Measurements from ENCODE around the gene PLCZ1. TPM values are rescaled to one million over a fixed set of nuclear protein-coding genes. Genes with fewer than 3 reads are reported as not detected.

The PLCZ1 gene
- total RNA-seq, 1 donor from 2014 or later: not detected

GRCh38 chr12:18690653-18691052 is 47.2 kb downstream of the PLCZ1 start:
- intact Hi-C loops (cut with micrococcal nuclease): no loop called here
- Mint-ChIP-seq H3K27me3 (ENCODE audit: insufficient read depth) (no peaks in the 10 kb centered on the region), H3K27ac (no peak overlapping the region), H3K4me1 (ENCODE audit: low read depth) (no peaks in the 10 kb centered on the region), H3K4me3 (no peak overlapping the region), H3K9me3 (peaks cover 18% of the 10 kb centered on the region), H3K36me3 (ENCODE audit: low read depth) (no peaks in the 10 kb centered on the region)
- no peak for DNase-seq (ENCODE audit: low spot score)

GRCh38 chr12:18689771-18690170 is 48.0 kb downstream of the PLCZ1 start:
- Mint-ChIP-seq H3K27ac (no peak overlapping the region), H3K4me1 (ENCODE audit: low read depth) (no peaks in the 10 kb centered on the region), H3K36me3 (ENCODE audit: low read depth) (no peaks in the 10 kb centered on the region), H3K9me3 (peaks cover 18% of the 10 kb centered on the region), H3K4me3 (no peak overlapping the region), H3K27me3 (ENCODE audit: insufficient read depth) (no peaks in the 10 kb centered on the region)
- no peak for DNase-seq (ENCODE audit: low spot score)
- intact Hi-C loops (cut with micrococcal nuclease): no loop called here

GRCh38 chr12:18684430-18684829 is 53.4 kb downstream of the PLCZ1 start:
- DNase-seq (ENCODE audit: low spot score): no peak
- Mint-ChIP-seq H3K36me3 (ENCODE audit: low read depth) (no peaks in the 10 kb centered on the region), H3K27ac (no peak overlapping the region), H3K4me1 (ENCODE audit: low read depth) (no peaks in the 10 kb centered on the region), H3K27me3 (ENCODE audit: insufficient read depth) (no peaks in the 10 kb centered on the region), H3K4me3 (no peak overlapping the region), H3K9me3 (peaks cover 4% of the 10 kb centered on the region)
- intact Hi-C loops (cut with micrococcal nuclease): no loop called here

- no peak for DNase-seq (ENCODE audit: low spot score)
- intact Hi-C loops (cut with micrococcal nuclease): no loop called here
- Mint-ChIP-seq H3K27me3 (ENCODE audit: insufficient read depth) (no peaks in the 10 kb centered on the region), H3K9me3 (peaks cover 4% of the 10 kb centered on the region), H3K4me1 (ENCODE audit: low read depth) (no peaks in the 10 kb centered on the region), H3K36me3 (ENCODE audit: low read depth) (no peaks in the 10 kb centered on the region), H3K27ac (no peak overlapping the region), H3K4me3 (no peak overlapping the region)
Measured at GRCh38 chr12:18683327-18684013, 54.3 kb downstream of the PLCZ1 start.

GRCh38 chr12:18681818-18682217 is 56.0 kb downstream of the PLCZ1 start:
- Mint-ChIP-seq H3K27me3 (ENCODE audit: insufficient read depth) (no peaks in the 10 kb centered on the region), H3K27ac (no peak overlapping the region), H3K36me3 (ENCODE audit: low read depth) (no peaks in the 10 kb centered on the region), H3K9me3 (peaks cover 4% of the 10 kb centered on the region), H3K4me3 (no peak overlapping the region), H3K4me1 (ENCODE audit: low read depth) (no peaks in the 10 kb centered on the region)
- DNase-seq (ENCODE audit: low spot score): no peak
- intact Hi-C loops (cut with micrococcal nuclease): no loop called here

- Mint-ChIP-seq H3K27ac (no peak overlapping the region), H3K27me3 (ENCODE audit: insufficient read depth) (no peaks in the 10 kb centered on the region), H3K4me3 (no peak overlapping the region), H3K4me1 (ENCODE audit: low read depth) (no peaks in the 10 kb centered on the region), H3K36me3 (ENCODE audit: low read depth) (no peaks in the 10 kb centered on the region), H3K9me3 (peaks cover 7% of the 10 kb centered on the region)
- intact Hi-C loops (cut with micrococcal nuclease): no loop called here
- DNase-seq (ENCODE audit: low spot score): no peak
Measured at GRCh38 chr12:18676996-18677588, 60.7 kb downstream of the PLCZ1 start.

GRCh38 chr12:18676141-18676540 is 61.7 kb downstream of the PLCZ1 start:
- DNase-seq (ENCODE audit: low spot score): no peak
- Mint-ChIP-seq H3K4me3 (no peak overlapping the region), H3K36me3 (ENCODE audit: low read depth) (no peaks in the 10 kb centered on the region), H3K4me1 (ENCODE audit: low read depth) (no peaks in the 10 kb centered on the region), H3K9me3 (peaks cover 7% of the 10 kb centered on the region), H3K27me3 (ENCODE audit: insufficient read depth) (no peaks in the 10 kb centered on the region), H3K27ac (no peak overlapping the region)
- intact Hi-C loops (cut with micrococcal nuclease): no loop called here

GRCh38 chr12:18658829-18659228 is 79.0 kb downstream of the PLCZ1 start:
- DNase-seq (ENCODE audit: low spot score): no peak
- no peak overlapping the region for H3K4me3 Mint-ChIP-seq
- H3K27me3 Mint-ChIP-seq (ENCODE audit: insufficient read depth): no peaks in the 10 kb centered on the region
- peaks cover 15% of the 10 kb centered on the region for H3K9me3 Mint-ChIP-seq
- no peak overlapping the region for H3K27ac Mint-ChIP-seq
- intact Hi-C loops (cut with micrococcal nuclease): no loop called here
- no peaks in the 10 kb centered on the region for H3K4me1 Mint-ChIP-seq (ENCODE audit: low read depth)
- no peaks in the 10 kb centered on the region for H3K36me3 Mint-ChIP-seq (ENCODE audit: low read depth)

- H3K27ac Mint-ChIP-seq: no peak overlapping the region
- intact Hi-C loops (cut with micrococcal nuclease): no loop called here
Measured at GRCh38 chr12:18658179-18658578, 79.6 kb downstream of the PLCZ1 start.

GRCh38 chr12:18655351-18655750 is 82.5 kb downstream of the PLCZ1 start:
- Mint-ChIP-seq H3K27ac (no peak overlapping the region), H3K9me3 (peaks cover 6% of the 10 kb centered on the region), H3K36me3 (ENCODE audit: low read depth) (no peaks in the 10 kb centered on the region)

More at GRCh38 chr12:18658179-18658578, 79.6 kb downstream of the PLCZ1 start:
- Mint-ChIP-seq H3K27me3 (ENCODE audit: insufficient read depth) (no peaks in the 10 kb centered on the region), H3K4me1 (ENCODE audit: low read depth) (no peaks in the 10 kb centered on the region), H3K9me3 (peaks cover 13% of the 10 kb centered on the region), H3K36me3 (ENCODE audit: low read depth) (no peaks in the 10 kb centered on the region), H3K4me3 (no peak overlapping the region)
- no peak for DNase-seq (ENCODE audit: low spot score)

GRCh38 chr12:18653465-18653864 is 84.3 kb downstream of the PLCZ1 start:
- Mint-ChIP-seq H3K4me1 (ENCODE audit: low read depth) (no peaks in the 10 kb centered on the region), H3K9me3 (peaks cover 6% of the 10 kb centered on the region), H3K4me3 (no peak overlapping the region), H3K36me3 (ENCODE audit: low read depth) (no peaks in the 10 kb centered on the region), H3K27me3 (ENCODE audit: insufficient read depth) (no peaks in the 10 kb centered on the region), H3K27ac (no peak overlapping the region)
- intact Hi-C loops (cut with micrococcal nuclease): no loop called here
- no peak for DNase-seq (ENCODE audit: low spot score)

More at GRCh38 chr12:18655351-18655750, 82.5 kb downstream of the PLCZ1 start:
- Mint-ChIP-seq H3K4me1 (ENCODE audit: low read depth) (no peaks in the 10 kb centered on the region), H3K4me3 (no peak overlapping the region), H3K27me3 (ENCODE audit: insufficient read depth) (no peaks in the 10 kb centered on the region)
- no peak for DNase-seq (ENCODE audit: low spot score)
- intact Hi-C loops (cut with micrococcal nuclease): no loop called here

- no peaks in the 10 kb centered on the region for H3K27me3 Mint-ChIP-seq (ENCODE audit: insufficient read depth)
- no peak for DNase-seq (ENCODE audit: low spot score)
- no peaks in the 10 kb centered on the region for H3K4me1 Mint-ChIP-seq (ENCODE audit: low read depth)
- H3K36me3 Mint-ChIP-seq (ENCODE audit: low read depth): no peaks in the 10 kb centered on the region
- H3K27ac Mint-ChIP-seq: no peak overlapping the region
- H3K9me3 Mint-ChIP-seq: no peaks in the 10 kb centered on the region
- no peak overlapping the region for H3K4me3 Mint-ChIP-seq
- intact Hi-C loops (cut with micrococcal nuclease): no loop called here
Measured at GRCh38 chr12:18652596-18652995, 85.2 kb downstream of the PLCZ1 start.

- Mint-ChIP-seq H3K4me1 (ENCODE audit: low read depth) (no peaks in the 10 kb centered on the region), H3K27me3 (ENCODE audit: insufficient read depth) (no peaks in the 10 kb centered on the region), H3K9me3 (no peaks in the 10 kb centered on the region), H3K27ac (no peak overlapping the region), H3K4me3 (no peak overlapping the region), H3K36me3 (ENCODE audit: low read depth) (no peaks in the 10 kb centered on the region)
- intact Hi-C loops (cut with micrococcal nuclease): no loop called here
- DNase-seq (ENCODE audit: low spot score): no peak
Measured at GRCh38 chr12:18651525-18651924, 86.3 kb downstream of the PLCZ1 start.
